Subcutaneous adipose tissue (tissue), 4 donors: Measurements from ENCODE around the gene LRRC43. TPM values are rescaled to one million over a fixed set of nuclear protein-coding genes. Genes with fewer than 3 reads are reported as not detected.

Experiments
- total RNA-seq, 4 donors: library from RNA; depleted of rRNA; stranded (reverse); fragments of >200 nt; gene quantifications; one replicate each; pipeline ENCODE4 v1.1.0, GENCODE V29; 2016
- TF ChIP-seq, protein P1 (sequence below): fragments of 450-650 bp; IDR thresholded peaks from one replicate; pipeline ENCODE4 v1.5.1; 2016; ENCODE audit warnings: low read depth, mild to moderate bottlenecking, control low read depth, antibody characterized with exemption, moderate library complexity

Gene LRRC43
- total RNA-seq, 4 donors from 2014 or later, result 0.65 to 1.5 (median 1.4) TPM

DNA sequence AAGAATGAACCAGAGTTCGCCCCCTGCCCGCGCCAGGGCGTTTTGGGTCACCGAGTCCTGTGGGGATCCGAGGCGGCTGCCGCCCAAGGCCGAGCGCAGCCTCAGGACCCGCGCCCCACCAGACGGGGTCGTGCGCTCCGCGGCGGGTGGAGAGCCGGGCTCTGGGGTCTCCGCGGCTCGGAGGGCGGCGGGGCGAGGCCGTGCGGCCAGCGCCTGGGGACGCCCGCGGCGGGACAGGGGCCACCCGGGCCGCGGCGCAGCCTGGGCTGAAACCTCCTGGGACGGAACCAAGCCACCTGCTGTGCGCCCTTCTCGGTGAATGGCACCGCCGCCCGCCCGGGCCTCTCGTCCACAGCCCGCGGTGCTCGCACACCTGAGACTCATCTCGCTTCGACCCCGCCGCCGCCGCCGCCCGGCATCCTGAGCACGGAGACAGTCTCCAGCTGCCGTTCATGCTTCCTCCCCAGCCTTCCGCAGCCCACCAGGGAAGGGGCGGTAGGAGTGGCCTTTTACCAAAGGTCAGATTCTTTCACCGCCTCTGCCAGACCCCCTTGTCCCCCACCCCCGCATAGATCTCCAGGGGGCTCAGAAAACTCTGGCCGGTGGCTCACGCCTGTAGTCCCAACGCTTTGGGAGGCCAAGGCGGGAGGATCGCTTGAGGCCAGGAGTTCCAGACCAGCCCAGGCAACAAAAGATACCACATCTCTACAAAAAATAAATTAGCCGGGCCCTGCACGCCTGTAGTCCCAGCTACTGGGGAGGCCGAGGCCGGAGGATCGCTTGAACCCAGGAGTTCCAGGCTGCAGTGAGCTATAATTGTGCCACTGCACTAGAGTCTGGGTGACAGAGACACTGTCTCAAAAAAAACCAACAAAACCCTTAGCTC, 21.5 kb downstream of the LRRC43 start:
- TF ChIP-seq, protein P1, sequence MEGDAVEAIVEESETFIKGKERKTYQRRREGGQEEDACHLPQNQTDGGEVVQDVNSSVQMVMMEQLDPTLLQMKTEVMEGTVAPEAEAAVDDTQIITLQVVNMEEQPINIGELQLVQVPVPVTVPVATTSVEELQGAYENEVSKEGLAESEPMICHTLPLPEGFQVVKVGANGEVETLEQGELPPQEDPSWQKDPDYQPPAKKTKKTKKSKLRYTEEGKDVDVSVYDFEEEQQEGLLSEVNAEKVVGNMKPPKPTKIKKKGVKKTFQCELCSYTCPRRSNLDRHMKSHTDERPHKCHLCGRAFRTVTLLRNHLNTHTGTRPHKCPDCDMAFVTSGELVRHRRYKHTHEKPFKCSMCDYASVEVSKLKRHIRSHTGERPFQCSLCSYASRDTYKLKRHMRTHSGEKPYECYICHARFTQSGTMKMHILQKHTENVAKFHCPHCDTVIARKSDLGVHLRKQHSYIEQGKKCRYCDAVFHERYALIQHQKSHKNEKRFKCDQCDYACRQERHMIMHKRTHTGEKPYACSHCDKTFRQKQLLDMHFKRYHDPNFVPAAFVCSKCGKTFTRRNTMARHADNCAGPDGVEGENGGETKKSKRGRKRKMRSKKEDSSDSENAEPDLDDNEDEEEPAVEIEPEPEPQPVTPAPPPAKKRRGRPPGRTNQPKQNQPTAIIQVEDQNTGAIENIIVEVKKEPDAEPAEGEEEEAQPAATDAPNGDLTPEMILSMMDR, result no peak

DNA sequence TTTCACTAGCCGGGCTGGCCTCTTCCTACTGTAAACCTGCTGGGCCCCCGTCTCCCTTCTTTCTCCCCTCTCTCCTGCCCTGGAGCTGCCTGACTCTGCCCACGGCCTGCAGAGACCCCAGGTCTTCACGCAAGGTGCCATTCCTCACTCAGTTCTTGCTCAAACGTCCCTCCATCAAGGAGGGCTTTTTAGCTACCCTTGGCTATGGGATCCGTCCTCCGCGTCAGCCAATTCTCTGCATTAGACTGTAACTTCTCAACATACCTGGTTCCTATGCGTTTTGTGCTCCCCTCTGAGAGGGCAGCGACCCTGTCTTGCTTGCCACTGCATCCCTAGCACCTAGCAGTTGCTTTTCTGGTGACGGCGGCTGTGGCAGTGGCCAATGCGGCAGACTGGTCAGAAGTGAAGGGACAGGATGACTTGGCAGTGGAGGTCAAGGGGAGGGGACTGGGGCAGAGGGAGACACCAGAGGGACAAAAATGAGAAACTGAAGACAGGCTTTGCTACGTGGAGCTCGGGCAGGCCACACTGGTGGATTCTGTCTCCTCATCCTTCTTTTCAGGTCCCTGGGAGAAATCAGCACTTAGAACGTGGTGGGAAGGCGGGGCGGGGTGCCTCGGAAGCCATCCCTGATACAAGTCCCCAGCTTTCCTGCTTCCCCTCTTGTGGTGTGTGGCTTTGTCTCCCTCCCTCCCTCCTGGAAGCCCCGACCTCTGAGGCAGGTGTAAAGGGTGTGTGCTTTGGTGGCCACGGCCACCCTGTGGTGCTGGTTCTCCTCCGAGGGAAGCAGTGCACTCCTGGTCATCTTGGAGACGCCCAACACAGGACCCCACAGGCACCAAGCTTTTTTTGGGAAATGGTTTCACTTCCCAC, 22.4 kb downstream of the LRRC43 start:
- TF ChIP-seq, protein P1, result no peak

GRCh38 chr12:122206111-122206881, 23.4 kb downstream of the LRRC43 start:
- TF ChIP-seq, protein P1, result no peak

GRCh38 chr12:122206976-122207375, 24.1 kb downstream of the LRRC43 start:
- TF ChIP-seq, protein P1, result no peak

GRCh38 chr12:122207391-122207790, 24.5 kb downstream of the LRRC43 start:
- TF ChIP-seq, protein P1, result no peak

DNA sequence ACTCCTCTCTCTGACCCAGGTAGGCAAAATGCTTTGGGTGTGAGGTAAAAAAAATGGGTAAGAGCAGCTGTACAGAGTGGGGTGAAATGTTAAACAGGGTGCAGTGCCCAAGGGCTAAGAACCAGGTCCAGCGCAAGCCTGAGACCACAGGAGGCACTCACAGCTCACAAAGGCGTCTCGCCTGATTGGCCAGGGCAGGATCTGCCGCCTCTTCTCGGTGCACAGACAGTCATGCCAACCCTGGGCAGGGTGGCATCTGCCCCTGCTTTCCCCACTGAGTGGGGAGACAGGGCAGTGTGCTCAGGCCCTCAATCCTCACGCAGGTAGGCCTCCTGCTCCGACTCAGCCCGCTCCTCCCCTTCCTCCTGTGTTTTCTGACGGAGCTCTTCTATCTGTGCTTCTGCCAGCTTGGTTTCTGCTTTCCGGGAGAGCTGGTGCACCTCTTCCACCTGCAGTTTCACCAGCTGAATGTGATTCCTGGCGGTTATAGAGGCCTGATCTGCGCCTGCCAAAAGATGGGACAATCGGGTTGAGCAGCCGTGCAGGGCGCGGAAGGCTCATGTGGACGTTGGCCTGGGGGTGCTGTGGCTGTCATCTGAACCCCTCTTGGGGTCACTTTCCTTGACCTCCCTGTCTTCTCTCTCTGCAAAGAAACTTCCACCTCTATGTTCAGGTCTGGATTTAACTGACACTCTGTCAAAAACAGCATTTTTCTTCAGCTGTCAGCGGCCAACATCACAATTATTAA, 25.3 kb downstream of the LRRC43 start:
- TF ChIP-seq, protein P1, result no peak
